Heart left ventricle (tissue), 16 donors: ENCODE data around the gene TMEM168. TPM values are rescaled to one million over a fixed set of nuclear protein-coding genes. Genes with fewer than 3 reads are reported as not detected.

Source experiments
- ATAC-seq, 4 donors: fragments of 200-7000 bp; cut with Tn5 transposase; one replicate each; pipeline ENCODE4 v1.9.1; 2020 to 2022; ENCODE audit warnings: moderate library complexity in 4 of 4, mild to moderate bottlenecking in 3 of 4, moderate number of reproducible peaks in 1 of 4
- DNase-seq, 5 donors: peaks; one replicate each; pipeline ENCODE4 v3.0.0-alpha.2; 2020
- H3K27ac ChIP-seq, 12 donors: fragments of 200-600 bp; sonication (generic) in 4 of 12; one replicate each; pipeline versions ENCODE4 v1.5.0 to v1.8.0; 2016 to 2022; ENCODE audit warnings: mild to moderate bottlenecking in 2 of 12
- H3K27me3 ChIP-seq, 9 donors: fragments of 200-600 bp; sonication (generic) in 2 of 9; one replicate each; pipeline versions ENCODE4 v1.5.1 to v1.8.0; 2016 to 2022; ENCODE audit warnings: mild to moderate bottlenecking in 3 of 9
- H3K36me3 ChIP-seq, 9 donors: fragments of 200-600 bp; sonication (generic) in 2 of 9; one replicate each; pipeline versions ENCODE4 v1.5.0 to v1.8.0; 2018 to 2022; ENCODE audit warnings: mild to moderate bottlenecking in 2 of 9
- H3K4me1 ChIP-seq, 12 donors: fragments of 200-600 bp; sonication (generic) in 4 of 12; one replicate each; pipeline versions ENCODE4 v1.5.0 to v1.8.0; 2016 to 2022; ENCODE audit warnings: mild to moderate bottlenecking in 3 of 12
- H3K4me3 ChIP-seq, 12 donors: fragments of 200-600 bp; sonication (generic) in 4 of 12; one replicate each; pipeline versions ENCODE4 v1.5.0 to v1.8.0; 2017 to 2022; ENCODE audit warnings: mild to moderate bottlenecking in 9 of 12, moderate library complexity in 4 of 12
- H3K9me3 ChIP-seq, 12 donors: fragments of 200-600 bp; sonication (generic) in 4 of 12; one replicate each; pipeline versions ENCODE4 v1.5.0 to v1.8.0; 2016 to 2022; ENCODE audit warnings: mild to moderate bottlenecking in 1 of 12
- POLR2A ChIP-seq, 2 donors: fragments of 450-650 bp; IDR thresholded peaks; one replicate each; pipeline ENCODE4 v1.6.1; 2017; ENCODE audit warnings: antibody characterized with exemption in 2 of 2, mild to moderate bottlenecking in 2 of 2, moderate library complexity in 2 of 2
- WGBS, 4 donors: extraction: QIAGEN DNeasy Blood & Tissue Kit in 2 of 4; methylation state at CpG; one replicate each; pipeline versions ENCODE4 v1.1.5 to v1.1.7; 2013 to 2018; 5-methylcytosine and 5-hydroxymethylcytosine counted together
- intact Hi-C, 10 donors: fragments of 100-400 bp; cut with DNase I; formaldehyde crosslinking; loops; one replicate each; pipeline versions ENCODE4 v1.11.1 to v1.14.2; 2022
- polyA plus RNA-seq, 2 donors: library from polyadenylated mRNA; stranded (reverse); fragments of 200-250 nt; gene quantifications; one replicate each; pipeline ENCODE4 v1.2.3, GENCODE V29; 2013
- total RNA-seq, 9 donors: library from RNA; depleted of rRNA in 2 of 9; stranded (reverse); fragments of >200 nt in 2 of 9; fragmentation: NEBNext Ultra II Directional in 3 of 9; extraction: Animal tissue kit (Norgen Biotek cat#: 25700) in 3 of 9; gene quantifications; one replicate each; pipeline versions ENCODE4 v1.1.0 to v1.2.4, GENCODE V29; 2016 to 2023
- TF ChIP-seq, protein P1 (sequence below), 12 donors: fragments of 200-600 bp; sonication (generic) in 4 of 12; IDR thresholded peaks; one replicate each; pipeline versions ENCODE4 v1.5.0 to v1.8.0; 2018 to 2022; ENCODE audit warnings: antibody characterized with exemption in 12 of 12, mild to moderate bottlenecking in 5 of 12
- donor health status: ischemic (EF 13 %, LVEDD 7.1; RV severe dilation, severe dysfunction).
- donor health status: healthy with polysubstance abuse.
- donor health status: DM: no; HTN: yes; CAD: no.
- donor health status: DM: no; HTN: no; CAD: no.
- donor health status: ischemic (EF 25% LVEDD 6.9; RV normal size, moderate dysfunction).
- donor health status: ischemic (EF 25% LVEDD 5.7; RV mildly dilated, moderate dysfunction).
- donor health status: healthy.
- donor health status: DM: yes; HTN: yes; CAD: no.
- donor health status: ischemic (EF 35%, LVEDD 5.7; RV mildly dilated, moderate dysfunction).
- donor health status: nonischemic (EF 11% LVEDD 7.7; RV severe dilation, severe dysfunction).
- donor health status: DM: yes; HTN: yes; CAD: no.
- donor health status: PGD.
- donor health status: ischemic (EF 29% LVEDD 5.4; RV normal size, mild dysfunction).
- donor health status: nonischemic (EF 23%, LVEDD 6.1; RV moderate dilation, normal function).

TMEM168 gene
- total and polyA plus RNA-seq, 11 donors, result 6.7 to 23.3 (median 16.9) TPM

DNA sequence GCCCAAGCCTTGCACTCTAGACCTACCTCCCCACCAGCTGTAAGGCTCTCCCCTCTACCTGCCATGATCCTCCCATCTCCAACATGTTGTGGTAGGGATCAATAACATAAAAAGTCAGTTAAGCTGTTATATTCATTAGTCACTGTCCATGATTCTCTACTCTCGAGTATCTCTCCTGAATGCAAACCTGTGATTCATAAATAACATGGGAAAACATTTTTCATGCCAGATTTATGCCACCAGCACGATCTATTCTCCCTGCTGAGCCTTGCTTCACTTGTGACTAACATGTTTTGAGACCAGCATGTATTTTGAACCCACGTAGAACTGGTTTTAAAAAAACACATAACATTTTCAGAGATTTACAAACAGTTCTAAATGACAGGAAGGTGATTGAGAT, 30.3 kb downstream of the TMEM168 start:
- intact Hi-C loops, result no loop called here
- no peak overlapping the region for H3K27ac ChIP-seq
- DNase-seq (no peak), ATAC-seq (no peak)
- no peaks in the 10 kb centered on the region for H3K27me3 ChIP-seq
- H3K4me3 ChIP-seq, result no peak overlapping the region
- 87 to 95% (median 94%) methylated on average over 3 of the region's 3 CpGs for WGBS, 4 donors
- no peaks in the 10 kb centered on the region for H3K9me3 ChIP-seq
- peaks cover 0 to 6% (median 0%) of the 10 kb centered on the region in 12 donors for H3K4me1 ChIP-seq
- TF ChIP-seq POLR2A (IDR thresholded peaks at IDR 0.05), result no peak
- TF ChIP-seq, protein P1, sequence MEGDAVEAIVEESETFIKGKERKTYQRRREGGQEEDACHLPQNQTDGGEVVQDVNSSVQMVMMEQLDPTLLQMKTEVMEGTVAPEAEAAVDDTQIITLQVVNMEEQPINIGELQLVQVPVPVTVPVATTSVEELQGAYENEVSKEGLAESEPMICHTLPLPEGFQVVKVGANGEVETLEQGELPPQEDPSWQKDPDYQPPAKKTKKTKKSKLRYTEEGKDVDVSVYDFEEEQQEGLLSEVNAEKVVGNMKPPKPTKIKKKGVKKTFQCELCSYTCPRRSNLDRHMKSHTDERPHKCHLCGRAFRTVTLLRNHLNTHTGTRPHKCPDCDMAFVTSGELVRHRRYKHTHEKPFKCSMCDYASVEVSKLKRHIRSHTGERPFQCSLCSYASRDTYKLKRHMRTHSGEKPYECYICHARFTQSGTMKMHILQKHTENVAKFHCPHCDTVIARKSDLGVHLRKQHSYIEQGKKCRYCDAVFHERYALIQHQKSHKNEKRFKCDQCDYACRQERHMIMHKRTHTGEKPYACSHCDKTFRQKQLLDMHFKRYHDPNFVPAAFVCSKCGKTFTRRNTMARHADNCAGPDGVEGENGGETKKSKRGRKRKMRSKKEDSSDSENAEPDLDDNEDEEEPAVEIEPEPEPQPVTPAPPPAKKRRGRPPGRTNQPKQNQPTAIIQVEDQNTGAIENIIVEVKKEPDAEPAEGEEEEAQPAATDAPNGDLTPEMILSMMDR (IDR thresholded peaks at IDR 0.05), result no peak
- H3K36me3 ChIP-seq, result peaks cover 0 to 4% (median 0%) of the 10 kb centered on the region in 9 donors

DNA sequence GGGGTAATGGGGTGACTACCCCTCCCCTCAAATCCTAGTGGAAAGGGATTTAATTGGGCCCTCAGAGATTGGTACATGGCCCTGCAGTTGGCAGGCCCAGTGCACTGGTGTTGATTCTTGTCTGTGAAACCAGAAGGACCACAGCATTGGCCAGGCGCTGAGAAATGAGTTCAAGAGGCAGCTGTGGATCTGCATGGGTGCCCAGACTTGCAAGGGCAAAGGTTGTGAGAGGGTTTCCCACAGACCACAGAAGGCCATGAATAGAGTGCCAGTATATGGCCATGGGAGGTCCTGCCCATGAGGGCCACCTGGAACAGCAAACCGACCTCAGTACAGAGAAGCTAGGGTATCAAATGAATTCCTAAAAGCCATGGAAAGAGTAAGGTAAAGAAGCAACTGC, 32.9 kb downstream of the TMEM168 start:
- H3K36me3 ChIP-seq, result peaks cover 0 to 4% (median 0%) of the 10 kb centered on the region in 9 donors
- intact Hi-C loops, result no loop called here
- no peak overlapping the region for H3K4me3 ChIP-seq
- DNase-seq, result no peak
- no peaks in the 10 kb centered on the region for H3K9me3 ChIP-seq
- H3K27me3 ChIP-seq, result no peaks in the 10 kb centered on the region
- TF ChIP-seq, protein P1 (IDR thresholded peaks at IDR 0.05), result no peak
- TF ChIP-seq POLR2A (IDR thresholded peaks at IDR 0.05), result no peak
- no peaks in the 10 kb centered on the region for H3K4me1 ChIP-seq
- WGBS, 4 donors, result 88 to 97% (median 93%) methylated on average over 2 of the region's 2 CpGs
- no peak overlapping the region for H3K27ac ChIP-seq
- peak in 1 of 4 donors; percentile 27 for ATAC-seq

GRCh38 chr7:112753298-112753697, 36.9 kb downstream of the TMEM168 start:
- no peak overlapping the region for H3K27ac ChIP-seq
- no peaks in the 10 kb centered on the region for H3K9me3 ChIP-seq
- H3K4me3 ChIP-seq, result no peak overlapping the region
- peaks cover 0 to 4% (median 0%) of the 10 kb centered on the region in 9 donors for H3K36me3 ChIP-seq
- intact Hi-C loops, result no loop called here
- TF ChIP-seq, protein P1 (IDR thresholded peaks at IDR 0.05), result no peak
- no peak for TF ChIP-seq POLR2A (IDR thresholded peaks at IDR 0.05)
- DNase-seq (no peak), ATAC-seq (no peak)
- H3K27me3 ChIP-seq, result no peaks in the 10 kb centered on the region
- H3K4me1 ChIP-seq, result no peaks in the 10 kb centered on the region

- ATAC-seq (no peak), DNase-seq (no peak)
- intact Hi-C loops, result no loop called here
- Histone ChIP-seq H3K4me3 (no peak overlapping the region), H3K27me3 (no peaks in the 10 kb centered on the region), H3K9me3 (no peaks in the 10 kb centered on the region), H3K4me1 (no peaks in the 10 kb centered on the region), H3K27ac (no peak overlapping the region), H3K36me3 (peaks cover 0 to 4% (median 0%) of the 10 kb centered on the region in 9 donors)
- 55 to 67% (median 66%) methylated on average over 3 of the region's 3 CpGs for WGBS, 4 donors
- TF ChIP-seq, protein P1 (IDR thresholded peaks at IDR 0.05), result no peak
- TF ChIP-seq POLR2A (IDR thresholded peaks at IDR 0.05), result no peak
These were observed 37.6 kb downstream of the TMEM168 start for GRCh38 chr7:112752576-112752975.
